SU-DHL-6 (cell line): ENCODE results near the gene DDX56.

Source experiments
- H2AFZ ChIP-seq: fragments of 200-600 bp; sonication (generic); 2 replicates; pipeline ENCODE4 v1.6.1; 2014; ENCODE audit warnings: low read depth, mild to moderate bottlenecking, moderate library complexity, mixed read lengths, antibody characterized with exemption, low read length; ENCODE audit not compliant: severe bottlenecking
- H3F3A ChIP-seq: fragments of 200-600 bp; shearing (Covaris generic); 2 replicates; pipeline ENCODE4 v1.6.0; 2016; ENCODE audit warnings: antibody characterized with exemption, mild to moderate bottlenecking; ENCODE audit not compliant: insufficient read depth
- H3K27ac ChIP-seq: fragments of 200-600 bp; sonication (generic); 2 replicates; pipeline ENCODE4 v1.5.1; 2016; ENCODE audit warnings: low read depth, mild to moderate bottlenecking, low read length, moderate library complexity, mixed read lengths
- H3K27me3 ChIP-seq: fragments of 200-600 bp; sonication (generic), shearing (Covaris generic); 2 replicates; pipeline ENCODE4 v1.6.0; 2014; ENCODE audit warnings: mild to moderate bottlenecking, low read length
- H3K36me3 ChIP-seq: fragments of 200-600 bp; sonication (generic); 2 replicates; pipeline ENCODE4 v1.6.1; 2014; ENCODE audit warnings: mild to moderate bottlenecking, low read length, mixed read lengths
- H3K4me2 ChIP-seq: fragments of 300-600, 200-600 bp; shearing (Covaris generic), sonication (generic); 2 replicates; pipeline ENCODE4 v1.6.0; 2014; ENCODE audit warnings: low read length, low read depth, mild to moderate bottlenecking; ENCODE audit not compliant: poor library complexity, severe bottlenecking
- H3K4me3 ChIP-seq: fragments of 200-600 bp; sonication (generic); 2 replicates; pipeline ENCODE4 v1.5.1; 2014; ENCODE audit warnings: antibody characterized with exemption, low read length, mild to moderate bottlenecking, mixed read lengths; ENCODE audit not compliant: insufficient read depth, poor library complexity, severe bottlenecking
- H3K79me2 ChIP-seq: fragments of 200-600 bp; sonication (generic); 2 replicates; pipeline ENCODE4 v1.6.1; 2014; ENCODE audit warnings: mild to moderate bottlenecking, low read length, moderate library complexity; ENCODE audit not compliant: insufficient read depth
- H3K9ac ChIP-seq: fragments of 200-600 bp; sonication (generic); 2 replicates; pipeline ENCODE4 v1.7.0; 2014; ENCODE audit warnings: mild to moderate bottlenecking, low read length
- H3K9me2 ChIP-seq: fragments of 200-600 bp; sonication (generic); replicated peaks from 2 replicates; pipeline ENCODE4 v1.6.1; 2014; ENCODE audit warnings: low read length; ENCODE audit not compliant: insufficient read depth
- H3K9me3 ChIP-seq: fragments of 200-600 bp; sonication (generic); 2 replicates; pipeline ENCODE4 v1.6.1; 2014; ENCODE audit warnings: low read length, mixed read lengths; ENCODE audit not compliant: insufficient read depth
- H4K20me1 ChIP-seq: fragments of 200-600 bp; sonication (generic); 2 replicates; pipeline ENCODE4 v1.6.1; 2014; ENCODE audit warnings: low read depth, mild to moderate bottlenecking, antibody characterized with exemption, low read length, moderate library complexity, mixed read lengths
- CTCF ChIP-seq: fragments of 200-600 bp; sonication (generic); IDR thresholded peaks from one replicate; pipeline ENCODE4 v1.5.1; 2017; ENCODE audit warnings: antibody characterized with exemption, mild to moderate bottlenecking, low read length, moderate library complexity; ENCODE audit not compliant: insufficient read depth, poor library complexity, severe bottlenecking
- EZH2phosphoT487 ChIP-seq: fragments of 200-600 bp; sonication (generic), shearing (Covaris generic); conservative IDR thresholded peaks from 2 replicates; pipeline ENCODE4 v1.6.1; 2018; ENCODE audit warnings: mild to moderate bottlenecking, antibody characterized with exemption, low read length, moderate library complexity, mixed read lengths

DDX56 gene

GRCh38 chr7:44583146-44583865 is 9.6 kb upstream of the DDX56 start:
- H3K4me2 ChIP-seq, result peak overlapping the region; percentile 76
- H3K79me2 ChIP-seq, result peaks cover 23% of the 10 kb centered on the region
- no peaks in the 10 kb centered on the region for H3K27me3 ChIP-seq
- no peaks in the 10 kb centered on the region for H3K9me2 ChIP-seq
- no peaks in the 10 kb centered on the region for H3K9me3 ChIP-seq
- H2AFZ ChIP-seq, result peak overlapping the region; percentile 95
- peaks cover 9% of the 10 kb centered on the region for H3F3A ChIP-seq
- no peak overlapping the region for H3K27ac ChIP-seq
- H3K4me3 ChIP-seq, result peak overlapping the region; percentile 64
- TF ChIP-seq CTCF, result no peak
- TF ChIP-seq EZH2phosphoT487, result no peak
- no peaks in the 10 kb centered on the region for H4K20me1 ChIP-seq
- H3K9ac ChIP-seq, result peak overlapping the region; percentile 73
- peaks cover 11% of the 10 kb centered on the region; the same call in 1 of the 2 replicates for H3K36me3 ChIP-seq

GRCh38 chr7:44581879-44582603 is 8.3 kb upstream of the DDX56 start, which contains the start of gene TMED4:
TMED4 (minus strand) TSS chr7:44582231; CDS start chr7:44582206, 25 bp downstream.
- peak within 1 kb of the TSS; percentile 95 for H2AFZ ChIP-seq
- peak within 1 kb of the TSS; percentile 68 for H3K4me3 ChIP-seq
- TF ChIP-seq CTCF (no peak), EZH2phosphoT487 (no peak)
- H3K4me2 ChIP-seq, result peak within 1 kb of the TSS; percentile 78
- H3K9ac ChIP-seq, result peak within 1 kb of the TSS; percentile 86
- H3K27me3 ChIP-seq, result no peaks in the 10 kb centered on the region
- H3K9me3 ChIP-seq, result no peaks in the 10 kb centered on the region
- no peaks in the 10 kb centered on the region for H3K9me2 ChIP-seq
- peak within 1 kb of the TSS; percentile 76 for H3K27ac ChIP-seq
- H3F3A ChIP-seq, result peaks cover 9% of the 10 kb centered on the region
- H3K36me3 ChIP-seq, result peaks cover 11% of the 10 kb centered on the region; the same call in 1 of the 2 replicates
- no peaks in the 10 kb centered on the region for H4K20me1 ChIP-seq
- H3K79me2 ChIP-seq, result peaks cover 23% of the 10 kb centered on the region

- peak overlapping the region; percentile 68 for H3K4me3 ChIP-seq
- H4K20me1 ChIP-seq, result no peaks in the 10 kb centered on the region
- peak overlapping the region; percentile 86 for H3K9ac ChIP-seq
- peaks cover 11% of the 10 kb centered on the region; the same call in 1 of the 2 replicates for H3K36me3 ChIP-seq
- TF ChIP-seq CTCF (no peak), EZH2phosphoT487 (no peak)
- no peaks in the 10 kb centered on the region for H3K9me3 ChIP-seq
- peak overlapping the region; percentile 15 for H2AFZ ChIP-seq
- no peaks in the 10 kb centered on the region for H3K9me2 ChIP-seq
- H3F3A ChIP-seq, result peaks cover 9% of the 10 kb centered on the region
- no peaks in the 10 kb centered on the region for H3K27me3 ChIP-seq
- H3K27ac ChIP-seq, result peak overlapping the region; percentile 76
- H3K4me2 ChIP-seq, result peak overlapping the region; percentile 78
- H3K79me2 ChIP-seq, result peaks cover 23% of the 10 kb centered on the region
These were observed 7.5 kb upstream of the DDX56 start for GRCh38 chr7:44580945-44581878.
